Left ventricle myocardium inferior (tissue), 1 donor: ENCODE data around the gene TTC16. TPM values are rescaled to one million over a fixed set of nuclear protein-coding genes. Genes with fewer than 3 reads are reported as not detected.

Source experiments
- DNase-seq: peaks from one replicate; pipeline ENCODE4 v3.0.0-alpha.2; 2020
- H3K27ac ChIP-seq: fragments of 200-600 bp; replicated peaks from 2 replicates; pipeline ENCODE4 v1.8.0; 2021
- H3K27me3 ChIP-seq: fragments of 200-600 bp; 2 replicates; pipeline ENCODE4 v1.8.0; 2021; ENCODE audit warnings: low read depth
- H3K36me3 ChIP-seq: fragments of 200-600 bp; 2 replicates; pipeline ENCODE4 v1.8.0; 2021
- H3K4me1 ChIP-seq: fragments of 200-600 bp; 2 replicates; pipeline ENCODE4 v1.8.0; 2021
- H3K4me3 ChIP-seq: fragments of 200-600 bp; 2 replicates; pipeline ENCODE4 v1.8.0; 2021; ENCODE audit warnings: mild to moderate bottlenecking, moderate library complexity
- H3K9me3 ChIP-seq: fragments of 200-600 bp; replicated peaks from 2 replicates; pipeline ENCODE4 v1.8.0; 2021
- CTCF ChIP-seq: fragments of 200-600 bp; IDR thresholded peaks from 2 replicates; pipeline ENCODE4 v1.8.0; 2021; ENCODE audit warnings: antibody characterized with exemption, mild to moderate bottlenecking, borderline replicate concordance
- intact Hi-C: fragments of 100-400 bp; cut with micrococcal nuclease; formaldehyde crosslinking; loops from one replicate; pipeline ENCODE4 v1.11.0; 2022
- total RNA-seq: library from RNA; stranded (reverse); fragmentation: NEBNext Ultra II Directional; extraction: Animal tissue kit (Norgen Biotek cat#: 25700); gene quantifications from one replicate; pipeline ENCODE4 v1.2.1, GENCODE V29; 2021
- donor health status: DM: no; HTN: yes; CAD: no; lungs with severe emphysema.

The TTC16 gene
- total RNA-seq, 1 donor from 2014 or later = 0.25 TPM

GRCh38 chr9:127732444-127732843, 16.6 kb downstream of the TTC16 start:
- H3K4me1 ChIP-seq = peaks cover 27% of the 10 kb centered on the region
- intact Hi-C loops = loop anchor here (5.0 kb wide), 1 partner anchor 140 kb away; no protein-coding TSS in a partner anchor
- no peaks in the 10 kb centered on the region for H3K27me3 ChIP-seq
- H3K36me3 ChIP-seq = peaks cover 22% of the 10 kb centered on the region
- DNase-seq = no peak
- no peak overlapping the region for H3K4me3 ChIP-seq
- no peak for TF ChIP-seq CTCF
- no peaks in the 10 kb centered on the region for H3K9me3 ChIP-seq
- H3K27ac ChIP-seq = no peak overlapping the region

DNA sequence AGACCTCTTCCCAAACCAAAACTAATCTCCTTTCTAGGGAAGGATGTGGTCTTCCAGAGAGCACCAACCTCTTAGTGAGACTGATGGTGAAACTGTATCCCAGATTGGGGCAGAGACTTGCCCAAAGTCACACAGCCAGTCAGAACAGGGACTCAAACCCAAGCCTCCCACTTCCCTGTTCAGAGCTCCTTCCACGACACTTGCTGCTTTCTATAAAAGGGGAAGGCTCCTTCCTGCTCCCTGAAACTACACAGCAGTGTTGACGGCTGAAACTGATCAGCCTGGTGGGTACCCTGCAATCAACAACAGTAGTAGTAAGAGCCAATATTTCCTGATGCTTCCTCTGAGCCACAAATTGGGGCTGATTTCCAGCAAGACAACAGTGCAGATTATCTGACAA, 17.7 kb downstream of the TTC16 start:
- H3K9me3 ChIP-seq = no peaks in the 10 kb centered on the region
- intact Hi-C loops = loop anchor here (5.0 kb wide), 1 partner anchor 141 kb away; no protein-coding TSS in a partner anchor
- no peak overlapping the region for H3K4me3 ChIP-seq
- no peak for DNase-seq
- H3K36me3 ChIP-seq = peaks cover 31% of the 10 kb centered on the region
- no peak overlapping the region for H3K27ac ChIP-seq
- no peaks in the 10 kb centered on the region for H3K27me3 ChIP-seq
- no peak for TF ChIP-seq CTCF
- peaks cover 27% of the 10 kb centered on the region for H3K4me1 ChIP-seq

DNA sequence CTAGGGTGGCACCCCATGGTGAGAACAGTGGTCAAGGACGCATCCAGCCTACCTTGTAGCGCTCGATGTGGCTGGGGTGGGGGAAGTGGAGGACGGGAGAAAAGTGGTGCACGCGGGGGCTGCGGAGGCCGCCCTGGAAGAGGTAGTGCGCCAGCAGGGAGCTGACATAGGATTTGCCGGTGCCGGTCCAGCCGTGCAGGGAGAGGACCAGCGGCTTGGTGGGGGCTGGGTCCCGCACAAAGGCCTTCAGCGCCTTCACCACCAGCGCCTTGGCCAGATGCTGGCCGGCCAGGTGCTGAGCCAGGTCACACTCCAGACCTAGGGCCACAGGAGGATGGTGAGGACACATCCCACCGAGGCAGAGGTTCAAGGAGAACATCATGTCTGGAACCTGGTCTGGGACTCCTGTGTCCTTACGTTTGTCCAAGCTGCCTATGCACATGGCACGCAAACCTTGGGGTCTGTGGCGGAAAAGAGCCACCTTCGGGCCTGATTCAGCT, 18.4 kb downstream of the TTC16 start:
- Histone ChIP-seq H3K9me3 (no peaks in the 10 kb centered on the region), H3K4me1 (peaks cover 27% of the 10 kb centered on the region), H3K27me3 (no peaks in the 10 kb centered on the region), H3K4me3 (peak overlapping the region; percentile 94), H3K36me3 (peaks cover 36% of the 10 kb centered on the region), H3K27ac (peak overlapping the region; percentile 98)
- no peak for TF ChIP-seq CTCF
- intact Hi-C loops = loop anchor here (5.0 kb wide), 1 partner anchor 142 kb away; no protein-coding TSS in a partner anchor
- DNase-seq = no peak

DNA sequence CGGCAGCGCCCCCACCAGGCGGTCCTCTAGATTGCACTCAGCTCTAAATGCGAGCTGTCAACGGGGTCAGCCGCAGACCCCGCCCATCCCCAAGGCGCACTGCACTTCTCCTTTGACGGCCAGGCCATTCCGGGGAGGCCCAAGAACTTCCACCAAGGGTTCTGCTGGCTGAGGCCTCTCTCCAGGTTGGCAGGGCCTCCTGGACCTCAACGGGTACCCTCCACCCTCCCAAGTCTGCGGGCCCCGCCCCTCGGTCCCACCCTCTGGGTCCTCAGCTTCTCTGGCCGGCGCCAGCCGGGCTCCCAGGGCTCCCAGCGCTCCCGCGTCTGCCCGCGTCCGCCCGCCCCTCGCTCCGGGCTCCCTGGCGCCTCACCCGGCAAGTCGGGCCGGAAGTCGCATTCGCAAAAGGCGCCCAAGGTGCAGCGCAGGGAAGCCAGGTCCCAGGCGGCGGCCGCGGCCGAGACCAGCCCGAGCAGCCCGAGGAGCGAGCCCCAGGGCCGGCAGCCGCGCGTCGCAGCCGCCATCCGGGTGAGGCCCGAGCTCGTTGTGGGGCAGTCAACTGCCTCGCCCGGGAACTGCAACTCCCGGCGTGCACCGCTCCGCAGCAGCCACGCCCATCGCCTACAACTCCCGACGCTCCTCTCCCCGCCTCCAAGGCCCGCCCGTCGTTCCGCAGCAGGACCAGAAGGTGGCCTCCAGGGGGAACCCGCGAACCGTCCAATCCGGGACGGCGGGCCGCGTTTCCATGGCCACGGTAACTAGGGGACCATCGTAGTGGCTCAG, 19.1 kb downstream of the TTC16 start, which contains the start of gene TOR2A:
Gene TOR2A, minus strand, starts transcription at position 548 of the 783 bp plus-strand sequence. Its CDS starts 24 bp downstream, at position 524.
- H3K27me3 ChIP-seq = no peaks in the 10 kb centered on the region
- no peaks in the 10 kb centered on the region for H3K9me3 ChIP-seq
- peak; percentile 98 for DNase-seq
- peak within 1 kb of the TSS; percentile 98 for H3K27ac ChIP-seq
- H3K36me3 ChIP-seq = peaks cover 42% of the 10 kb centered on the region
- H3K4me1 ChIP-seq = peaks cover 32% of the 10 kb centered on the region
- intact Hi-C loops = loop anchor here (5.0 kb wide), 2 partner anchors 47 to 143 kb away; no protein-coding TSS in a partner anchor
- TF ChIP-seq CTCF = peak; percentile 89
- peak within 1 kb of the TSS; percentile 94 for H3K4me3 ChIP-seq

DNA sequence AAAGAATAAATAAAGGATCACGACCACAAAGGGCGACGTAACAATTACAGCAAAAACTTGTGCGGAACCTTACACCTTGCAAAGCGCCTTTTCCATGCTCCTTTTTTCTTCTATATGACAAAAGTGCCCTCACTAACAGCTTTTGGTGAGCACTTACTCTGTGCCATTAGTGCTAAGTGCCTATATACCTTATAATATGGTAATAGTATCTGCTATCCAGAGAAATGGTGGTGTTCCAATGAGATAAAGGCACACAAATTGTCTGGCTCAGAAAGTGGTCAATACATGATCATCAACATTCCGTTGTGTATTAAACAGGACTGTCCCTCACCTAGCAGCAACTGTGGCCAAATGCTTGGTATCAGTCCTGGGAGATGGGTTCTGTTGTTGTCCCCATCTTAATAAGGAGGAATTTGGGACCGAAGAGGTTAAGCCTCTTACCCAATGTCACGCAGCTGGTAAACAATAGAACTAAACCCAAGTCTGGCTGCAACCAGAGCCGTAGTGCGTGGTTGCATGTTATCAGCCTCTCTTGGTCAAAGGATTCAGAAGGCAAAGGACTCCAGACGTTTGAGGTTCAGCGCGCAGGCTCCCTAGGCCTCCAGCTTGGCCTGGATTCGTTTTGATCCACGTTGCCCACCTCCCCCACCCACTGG, 19.8 kb downstream of the TTC16 start:
- Histone ChIP-seq H3K36me3 (peaks cover 45% of the 10 kb centered on the region), H3K4me1 (peaks cover 39% of the 10 kb centered on the region), H3K27ac (peak overlapping the region; percentile 98), H3K9me3 (no peaks in the 10 kb centered on the region), H3K27me3 (no peaks in the 10 kb centered on the region), H3K4me3 (peak overlapping the region; percentile 94)
- intact Hi-C loops = loop anchor here (5.0 kb wide), 1 partner anchor 47 kb away; no protein-coding TSS in a partner anchor
- no peak for DNase-seq
- no peak for TF ChIP-seq CTCF
